GM08714 (cell line): ENCODE data around the gene XDH.

Experiments
- H3K4me3 ChIP-seq: fragments of 200-500 bp; sonication (Bioruptor generic); 2 replicates; pipeline ENCODE4 v1.5.1; 2014; ENCODE audit warnings: mild to moderate bottlenecking, low read length, inconsistent platforms
- ZNF274 ChIP-seq: IDR thresholded peaks from 2 replicates; pipeline ENCODE4 v1.6.1; 2012; ENCODE audit warnings: mild to moderate bottlenecking, low read depth, low read length

The XDH gene

GRCh38 chr2:31386172-31386571 lies 28.4 kb downstream of the XDH start:
- no peak overlapping the region for H3K4me3 ChIP-seq
- TF ChIP-seq ZNF274 = no peak

DNA sequence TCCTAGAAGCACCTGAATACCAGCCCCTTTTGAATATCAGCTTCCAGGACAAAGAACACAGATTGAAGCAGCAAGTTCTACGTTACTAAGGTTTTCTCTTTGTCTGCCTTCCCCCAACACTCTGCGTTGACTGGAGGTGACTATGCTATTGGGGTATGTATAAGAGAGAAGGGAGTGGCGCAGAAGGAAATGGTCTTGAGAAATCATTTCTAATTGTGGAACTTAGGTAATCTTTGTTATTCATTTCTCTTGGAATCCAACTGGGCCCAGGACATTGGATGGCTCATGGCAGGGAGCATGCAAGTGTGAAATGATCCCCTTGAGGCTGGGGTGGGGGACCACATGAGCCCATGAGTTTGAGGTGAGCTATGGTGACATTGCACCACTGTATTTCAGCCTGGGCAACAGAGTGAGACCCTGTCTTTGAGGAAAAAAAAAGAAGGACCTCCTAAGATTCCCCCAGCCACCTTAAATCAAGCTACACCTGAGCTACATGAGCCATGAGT lies 29.7 kb downstream of the XDH start:
- H3K4me3 ChIP-seq = no peak overlapping the region
- no peak for TF ChIP-seq ZNF274

DNA sequence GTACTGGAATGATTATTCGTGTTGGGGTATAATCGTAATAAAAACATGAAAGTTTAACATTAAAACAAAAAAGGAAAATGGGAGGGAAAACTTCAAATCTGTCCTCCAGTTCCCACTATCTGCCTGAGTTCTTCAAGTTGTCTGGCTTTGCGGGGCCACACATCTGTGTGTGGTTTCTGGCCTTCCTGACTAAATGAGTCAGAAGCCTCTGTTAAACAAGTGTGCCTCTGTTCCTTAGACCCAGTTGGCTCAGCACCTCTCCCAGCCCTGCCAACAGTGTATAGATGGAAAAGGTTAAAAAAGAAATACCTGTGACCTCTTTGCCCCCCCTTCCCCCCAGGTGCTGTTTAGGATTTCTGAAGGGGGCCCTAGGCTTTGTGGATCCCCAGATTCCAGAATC lies 30.2 kb downstream of the XDH start:
- TF ChIP-seq ZNF274 = no peak
- H3K4me3 ChIP-seq = no peak overlapping the region

DNA sequence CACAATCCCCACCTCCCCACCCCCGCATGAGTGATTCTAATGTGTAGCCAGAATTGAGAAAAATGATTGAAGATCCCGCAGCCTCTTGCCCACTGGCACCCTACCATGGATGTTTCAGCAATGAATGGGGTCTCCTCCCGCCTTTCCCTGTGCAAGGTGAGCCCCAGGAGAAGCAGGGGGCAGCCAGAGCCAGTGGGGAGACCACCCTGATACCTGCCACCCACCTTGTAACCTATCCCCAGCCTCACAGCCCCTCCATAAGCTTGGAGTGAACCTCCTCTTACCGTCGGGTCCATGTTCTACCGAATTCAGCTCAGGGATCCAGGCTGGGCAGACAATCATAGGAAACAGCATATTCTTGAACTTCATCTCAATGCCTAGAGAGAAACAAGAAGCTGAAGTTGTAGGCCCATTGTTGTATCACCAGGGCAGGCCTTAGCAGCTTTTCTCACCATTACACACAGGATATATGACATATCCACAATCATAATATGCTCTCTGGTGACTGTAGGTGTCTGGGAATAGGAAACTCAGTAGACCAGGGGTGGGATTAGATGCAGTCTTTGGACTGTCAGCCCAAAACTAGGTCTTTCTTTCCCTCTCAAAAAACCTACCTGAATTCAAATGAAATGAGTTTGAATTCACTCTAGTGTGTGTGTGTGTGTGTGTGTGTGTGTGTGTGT lies 30.9 kb downstream of the XDH start:
- no peak overlapping the region for H3K4me3 ChIP-seq
- TF ChIP-seq ZNF274 = no peak

- no peak overlapping the region for H3K4me3 ChIP-seq
- no peak for TF ChIP-seq ZNF274
Observed at GRCh38 chr2:31382452-31383120, 32.0 kb downstream of the XDH start.

DNA sequence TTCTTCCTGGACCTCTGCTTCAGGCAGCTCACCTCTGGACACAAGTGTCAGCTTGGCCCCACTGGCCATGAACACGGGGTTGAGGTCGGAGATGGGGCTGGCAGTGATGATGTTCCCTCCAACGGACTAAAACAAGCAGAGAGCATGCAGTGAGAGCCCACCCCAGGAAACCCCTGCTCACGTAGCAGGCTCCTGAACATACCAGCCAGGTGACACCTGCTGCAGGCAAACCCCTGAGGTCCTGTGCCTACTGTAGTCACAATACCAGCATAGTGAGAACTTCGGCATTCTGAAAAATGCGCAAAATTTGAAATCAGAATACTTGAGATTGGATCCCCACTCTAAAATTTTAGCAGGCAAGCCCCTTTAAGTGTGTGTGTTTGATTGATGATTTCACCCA lies 32.9 kb downstream of the XDH start:
- H3K4me3 ChIP-seq = no peak overlapping the region
- TF ChIP-seq ZNF274 = no peak

DNA sequence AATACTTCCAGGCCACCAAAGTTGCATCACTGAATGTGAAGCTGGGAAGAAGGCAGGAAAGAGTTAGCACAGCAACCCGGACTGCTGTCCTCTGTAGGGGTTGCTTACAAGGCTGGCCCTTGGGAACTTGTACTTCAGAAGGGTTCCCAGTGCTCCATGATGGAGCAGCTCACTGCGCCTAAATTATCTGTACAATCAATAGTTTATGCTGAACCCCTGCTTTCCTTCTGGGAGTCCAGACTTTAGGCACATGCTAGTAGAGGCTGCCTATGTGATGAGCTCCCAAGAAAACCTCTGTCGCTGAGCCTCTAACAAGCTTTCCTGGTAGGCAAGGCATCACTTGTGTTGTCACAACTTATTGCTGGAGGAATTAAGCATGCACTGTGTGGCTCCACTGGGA lies 34.3 kb downstream of the XDH start:
- no peak for TF ChIP-seq ZNF274
- no peak overlapping the region for H3K4me3 ChIP-seq

DNA sequence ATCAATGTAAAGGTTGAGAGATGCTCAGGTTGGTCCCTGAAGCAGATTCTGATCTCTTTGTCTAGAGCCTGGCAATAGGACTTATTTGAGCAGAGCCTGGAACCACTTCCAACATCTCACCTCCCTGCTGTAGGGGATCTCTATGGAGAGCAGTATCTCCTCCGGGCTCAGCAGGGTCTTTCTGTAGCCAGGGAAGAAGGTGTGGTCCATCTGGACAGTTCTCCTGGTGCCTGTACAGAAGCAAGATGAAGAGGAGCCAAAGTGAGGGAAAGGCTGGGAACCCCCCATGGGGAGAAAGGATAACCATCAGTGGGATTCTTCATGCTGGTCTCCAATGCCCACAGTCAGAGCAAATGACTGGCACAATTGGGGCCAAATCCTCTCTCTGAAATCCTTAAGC lies 34.8 kb downstream of the XDH start:
- no peak for TF ChIP-seq ZNF274
- no peak overlapping the region for H3K4me3 ChIP-seq

DNA sequence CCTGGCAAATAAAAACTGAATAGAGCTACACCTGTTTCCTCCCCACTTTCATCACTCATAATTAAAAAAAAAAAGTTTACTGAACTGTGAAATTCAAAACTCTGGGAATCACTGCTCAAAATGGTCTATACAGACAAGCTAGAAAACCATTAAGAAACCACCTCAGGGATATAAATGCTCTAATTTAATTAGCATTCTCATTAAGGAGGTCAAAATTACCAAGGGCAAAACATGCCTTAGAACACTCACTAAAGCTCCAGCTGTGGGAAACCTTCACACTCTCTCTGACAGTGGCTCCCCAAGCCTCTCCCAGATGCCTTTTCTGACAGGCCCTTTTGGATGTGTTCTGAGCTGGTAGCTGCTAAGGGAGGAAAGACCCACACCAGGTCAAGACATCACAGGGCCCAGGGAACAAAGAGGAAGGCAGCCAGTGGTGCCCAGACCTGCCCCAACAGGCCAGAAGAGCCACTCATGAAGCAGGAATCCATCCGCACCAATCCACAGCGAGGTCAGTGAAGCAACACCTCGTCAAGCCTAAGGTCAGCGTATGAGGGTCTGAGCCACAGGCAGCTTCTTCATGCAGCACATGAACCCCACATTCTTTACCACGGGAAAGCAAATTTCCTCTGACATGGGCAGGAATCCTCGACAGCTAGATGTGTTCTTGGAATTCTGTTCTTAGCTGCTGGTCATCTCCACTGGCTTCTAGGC lies 35.6 kb downstream of the XDH start:
- no peak overlapping the region for H3K4me3 ChIP-seq

GRCh38 chr2:31378389-31378788 lies 36.2 kb downstream of the XDH start:
- H3K4me3 ChIP-seq = no peak overlapping the region
- TF ChIP-seq ZNF274 = no peak

More for the DNA sequence above, 35.6 kb downstream of the XDH start:
- TF ChIP-seq ZNF274 = no peak

- no peak overlapping the region for H3K4me3 ChIP-seq
- no peak for TF ChIP-seq ZNF274
Observed at GRCh38 chr2:31373127-31373526, 41.4 kb downstream of the XDH start.

DNA sequence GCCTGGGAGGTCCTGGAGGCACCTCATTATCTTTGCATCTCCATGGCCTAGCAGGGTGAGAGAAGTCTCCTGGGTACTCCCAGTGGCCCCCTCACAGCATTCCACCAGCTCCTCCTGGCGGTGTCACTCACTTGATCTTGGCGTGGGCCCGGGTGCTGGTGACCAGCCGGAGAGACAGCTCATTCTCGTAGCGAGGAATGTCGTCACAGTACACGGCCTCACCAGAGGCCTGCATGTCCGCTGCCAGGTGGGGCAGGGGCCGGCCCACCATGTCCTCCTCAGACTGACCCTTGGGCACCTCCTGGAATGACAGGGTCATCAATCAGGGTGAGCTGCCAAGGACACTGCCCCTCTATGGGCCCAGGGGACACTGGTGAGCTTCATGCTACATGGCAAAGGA lies 42.4 kb downstream of the XDH start:
- H3K4me3 ChIP-seq = no peak overlapping the region
- TF ChIP-seq ZNF274 = no peak

DNA sequence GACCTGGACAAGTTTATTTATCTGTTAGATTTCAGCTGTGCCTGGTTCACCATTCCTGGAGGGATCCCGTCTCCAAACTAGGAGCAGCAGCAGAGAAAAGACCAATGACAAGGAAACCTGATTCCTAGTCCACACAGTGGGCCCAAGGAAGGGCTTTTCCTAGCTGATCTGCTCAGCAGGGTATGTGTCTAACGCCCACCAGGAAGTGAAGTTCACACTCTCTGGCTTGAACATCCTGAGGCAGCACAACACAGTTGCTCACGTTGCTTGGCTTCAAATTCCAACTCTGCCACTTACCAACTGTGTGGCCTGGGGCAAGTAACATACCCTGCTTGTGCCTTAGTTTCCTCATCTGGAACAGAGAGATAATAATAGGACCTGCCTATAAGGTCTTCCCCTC lies 42.9 kb downstream of the XDH start:
- no peak for TF ChIP-seq ZNF274
- H3K4me3 ChIP-seq = no peak overlapping the region

GRCh38 chr2:31366733-31367132 lies 47.8 kb downstream of the XDH start:
- H3K4me3 ChIP-seq = no peak overlapping the region
- TF ChIP-seq ZNF274 = no peak
